Vagina (tissue), 2 donors: ENCODE results near the gene BSG. TPM values are rescaled to one million over a fixed set of nuclear protein-coding genes. Genes with fewer than 3 reads are reported as not detected.
A peak's percentile ranks its signal among the peaks of the same experiment; 100 is the strongest.

Experiments
- DNase-seq, 2 donors: peaks; one replicate each; pipeline ENCODE4 v3.0.0-alpha.2; 2017; ENCODE audit errors: extremely low spot score in 2 of 2
- H3K27ac ChIP-seq: fragments of 200-600 bp; sonication (generic); one replicate; pipeline ENCODE4 v1.5.1; 2019
- H3K27me3 ChIP-seq: fragments of 200-600 bp; sonication (generic); one replicate; pipeline ENCODE4 v1.5.1; 2019
- H3K36me3 ChIP-seq, 2 donors: fragments of 200-600 bp; sonication (generic); one replicate each; pipeline ENCODE4 v1.5.1; 2017 to 2019
- H3K4me1 ChIP-seq: fragments of 200-600 bp; sonication (generic); one replicate; pipeline ENCODE4 v1.5.1; 2019
- H3K4me3 ChIP-seq, 2 donors: fragments of 200-600 bp; sonication (generic); 1 replicate in 1 of 2; 2 replicates in 1 of 2; pipeline ENCODE4 v1.5.1; 2016 to 2019
- H3K9me3 ChIP-seq: fragments of 200-600 bp; sonication (generic); one replicate; pipeline ENCODE4 v1.5.1; 2019
- POLR2A ChIP-seq, 2 donors: fragments of 450-650 bp; IDR thresholded peaks; one replicate each; pipeline ENCODE4 v1.6.1; 2017; ENCODE audit warnings: antibody characterized with exemption in 2 of 2, mild to moderate bottlenecking in 2 of 2, moderate library complexity in 2 of 2
- POLR2AphosphoS5 ChIP-seq, 2 donors: sonication (generic); formaldehyde crosslinking; IDR thresholded peaks; one replicate each; pipeline ENCODE4 v1.9.0; 2017; ENCODE audit warnings: antibody characterized with exemption in 2 of 2, mild to moderate bottlenecking in 2 of 2, low read depth in 1 of 2; ENCODE audit not compliant: insufficient read depth in 1 of 2
- intact Hi-C: fragments of 100-400 bp; cut with DNase I; formaldehyde crosslinking; loops from one replicate; pipeline ENCODE4 v1.15.1; 2023
- total RNA-seq: library from RNA; depleted of rRNA; stranded (reverse); fragments of >200 nt; gene quantifications from one replicate; pipeline ENCODE4 v1.2.3, GENCODE V29; 2016
- TF ChIP-seq, protein P1 (sequence below), 3 experiments: fragments of 450-650 bp in 2 of 3; fragments of 200-600 bp in 1 of 3; sonication (generic) in 1 of 3; IDR thresholded peaks; one replicate each; pipeline ENCODE4 v1.5.1; 2017 to 2019; ENCODE audit warnings: antibody characterized with exemption in 3 of 3, mild to moderate bottlenecking in 2 of 3, moderate library complexity in 2 of 3

Gene BSG
- total RNA-seq, 1 donor from 2014 or later = 231 TPM

DNA sequence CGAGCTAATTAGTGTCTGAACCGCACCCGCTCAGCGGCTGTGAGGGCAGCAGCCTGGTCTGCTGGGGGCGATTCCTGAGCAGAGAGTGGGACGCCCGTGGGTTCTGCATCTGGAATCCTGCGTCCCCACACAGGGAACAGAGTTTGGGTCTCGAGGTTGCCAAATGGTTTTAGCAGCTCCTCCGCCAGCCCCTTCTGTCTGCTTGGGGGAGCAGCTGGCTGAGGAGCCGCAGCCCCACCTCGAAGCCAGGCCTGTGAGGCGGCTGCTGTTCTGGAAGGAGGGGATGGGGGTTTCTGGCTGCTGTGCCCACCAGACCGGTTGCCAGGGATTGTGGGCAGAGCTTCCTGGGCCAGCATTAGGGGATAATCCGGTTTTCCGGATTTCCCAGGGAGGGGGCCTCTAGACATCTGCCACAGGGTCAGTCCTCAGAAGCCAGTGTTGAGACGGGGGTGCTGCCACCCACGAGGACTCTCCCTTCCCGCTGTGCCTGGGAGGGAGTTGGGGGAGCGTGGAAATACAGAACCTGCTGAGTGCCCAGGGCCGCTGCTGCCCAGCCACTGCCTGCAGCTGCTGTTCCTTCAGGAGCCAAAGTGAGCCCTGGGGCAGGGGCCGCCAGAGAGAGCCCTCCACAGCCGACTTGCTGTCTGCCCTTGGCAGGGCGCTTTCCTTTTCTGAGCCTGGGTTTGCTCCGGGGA, 38.9 kb upstream of the BSG start:
- Histone ChIP-seq H3K27me3 (no peaks in the 10 kb centered on the region), H3K27ac (peak overlapping the region; percentile 87), H3K36me3 (peaks cover 4 to 29% of the 10 kb centered on the region in 2 donors), H3K4me3 (peak overlapping the region; percentile 91 to 95), H3K9me3 (no peaks in the 10 kb centered on the region), H3K4me1 (peaks cover 43% of the 10 kb centered on the region)
- no peak for TF ChIP-seq POLR2A (IDR thresholded peaks at IDR 0.05)
- TF ChIP-seq, protein P1, sequence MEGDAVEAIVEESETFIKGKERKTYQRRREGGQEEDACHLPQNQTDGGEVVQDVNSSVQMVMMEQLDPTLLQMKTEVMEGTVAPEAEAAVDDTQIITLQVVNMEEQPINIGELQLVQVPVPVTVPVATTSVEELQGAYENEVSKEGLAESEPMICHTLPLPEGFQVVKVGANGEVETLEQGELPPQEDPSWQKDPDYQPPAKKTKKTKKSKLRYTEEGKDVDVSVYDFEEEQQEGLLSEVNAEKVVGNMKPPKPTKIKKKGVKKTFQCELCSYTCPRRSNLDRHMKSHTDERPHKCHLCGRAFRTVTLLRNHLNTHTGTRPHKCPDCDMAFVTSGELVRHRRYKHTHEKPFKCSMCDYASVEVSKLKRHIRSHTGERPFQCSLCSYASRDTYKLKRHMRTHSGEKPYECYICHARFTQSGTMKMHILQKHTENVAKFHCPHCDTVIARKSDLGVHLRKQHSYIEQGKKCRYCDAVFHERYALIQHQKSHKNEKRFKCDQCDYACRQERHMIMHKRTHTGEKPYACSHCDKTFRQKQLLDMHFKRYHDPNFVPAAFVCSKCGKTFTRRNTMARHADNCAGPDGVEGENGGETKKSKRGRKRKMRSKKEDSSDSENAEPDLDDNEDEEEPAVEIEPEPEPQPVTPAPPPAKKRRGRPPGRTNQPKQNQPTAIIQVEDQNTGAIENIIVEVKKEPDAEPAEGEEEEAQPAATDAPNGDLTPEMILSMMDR (IDR thresholded peaks at IDR 0.05) = no peak
- TF ChIP-seq POLR2AphosphoS5 (IDR thresholded peaks at IDR 0.05; ENCODE audit: insufficient read depth in 1 of 2, low read depth in 1 of 2) = no peak
- intact Hi-C loops = no loop called here
- no peak for DNase-seq

DNA sequence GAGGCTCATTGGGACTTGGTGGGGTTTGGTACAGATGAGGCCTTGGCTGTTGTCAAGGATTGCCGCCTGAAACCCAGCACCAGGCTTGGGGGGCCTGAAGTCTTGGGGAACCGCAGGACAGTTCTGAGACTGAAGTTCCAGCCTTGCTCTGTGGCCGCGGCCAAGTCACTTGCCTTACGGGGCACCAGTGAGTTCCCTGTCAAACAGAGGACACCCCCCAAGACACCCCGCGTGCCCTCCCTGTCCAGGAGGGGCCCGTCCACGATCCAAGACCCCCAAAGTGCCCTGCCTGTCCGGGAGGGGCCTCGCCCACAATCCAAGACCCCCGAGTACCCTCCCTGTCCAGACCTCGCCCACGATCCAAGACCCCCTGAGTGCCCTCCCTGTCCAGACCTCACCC, 38.3 kb upstream of the BSG start:
- no peaks in the 10 kb centered on the region for H3K27me3 ChIP-seq
- DNase-seq = no peak
- intact Hi-C loops = no loop called here
- H3K27ac ChIP-seq = peak overlapping the region; percentile 87
- peaks cover 43% of the 10 kb centered on the region for H3K4me1 ChIP-seq
- H3K9me3 ChIP-seq = no peaks in the 10 kb centered on the region
- peak overlapping the region; percentile 91 to 95 for H3K4me3 ChIP-seq
- TF ChIP-seq, protein P1 (IDR thresholded peaks at IDR 0.05) = no peak
- TF ChIP-seq POLR2AphosphoS5 (IDR thresholded peaks at IDR 0.05; ENCODE audit: insufficient read depth in 1 of 2, low read depth in 1 of 2) = no peak
- no peak for TF ChIP-seq POLR2A (IDR thresholded peaks at IDR 0.05)
- H3K36me3 ChIP-seq = peaks cover 4 to 35% of the 10 kb centered on the region in 2 donors

GRCh38 chr19:535017-535835, 37.2 kb upstream of the BSG start:
- intact Hi-C loops = no loop called here
- Histone ChIP-seq H3K27ac (no peak overlapping the region), H3K27me3 (no peaks in the 10 kb centered on the region), H3K36me3 (peaks cover 4 to 42% of the 10 kb centered on the region in 2 donors), H3K4me3 (no peak overlapping the region), H3K4me1 (peaks cover 42% of the 10 kb centered on the region), H3K9me3 (no peaks in the 10 kb centered on the region)
- no peak for DNase-seq
- no peak for TF ChIP-seq POLR2A (IDR thresholded peaks at IDR 0.05)
- TF ChIP-seq POLR2AphosphoS5 (IDR thresholded peaks at IDR 0.05; ENCODE audit: insufficient read depth in 1 of 2, low read depth in 1 of 2) = no peak
- TF ChIP-seq, protein P1 (IDR thresholded peaks at IDR 0.05) = no peak

DNA sequence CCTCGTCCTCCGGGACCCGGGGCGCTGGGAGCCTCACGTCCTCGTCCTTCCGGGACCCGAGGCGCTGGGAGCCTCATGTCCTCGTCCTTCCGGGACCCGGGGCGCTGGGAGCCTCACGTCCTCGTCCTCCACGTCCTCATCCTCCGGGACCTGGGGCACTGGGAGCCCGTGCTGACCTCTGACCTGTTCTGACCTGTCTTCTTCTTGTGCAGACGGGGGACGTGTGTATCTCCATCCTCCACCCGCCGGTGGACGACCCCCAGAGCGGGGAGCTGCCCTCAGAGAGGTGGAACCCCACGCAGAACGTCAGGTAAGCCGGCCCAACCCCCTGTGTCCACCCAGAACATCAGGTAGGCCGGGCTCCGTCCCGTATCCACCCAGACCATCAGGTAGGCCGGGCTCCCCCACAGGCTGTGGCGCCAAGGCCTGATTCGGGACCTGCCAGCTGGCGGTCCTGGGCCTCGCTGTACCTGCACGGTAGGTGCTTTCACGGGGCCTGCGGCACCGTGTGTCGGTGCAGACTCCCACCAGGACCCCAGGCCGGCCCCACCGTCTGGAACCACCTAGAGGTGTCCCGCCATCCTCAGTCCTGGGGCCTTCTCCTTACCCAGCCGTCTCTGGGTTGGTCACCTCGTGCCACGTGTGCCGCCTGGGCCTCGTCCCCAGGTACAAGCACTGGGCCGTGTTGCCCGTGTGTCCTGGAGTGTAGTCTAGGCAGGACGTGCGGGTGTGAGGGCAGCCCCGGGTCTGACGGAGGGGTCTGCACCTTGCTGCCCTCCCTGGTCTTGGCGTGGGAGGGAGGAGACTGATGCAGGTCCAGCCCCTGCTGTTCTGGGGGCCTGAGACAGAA, 36.1 kb upstream of the BSG start:
- Histone ChIP-seq H3K4me3 (no peak overlapping the region), H3K27me3 (no peaks in the 10 kb centered on the region), H3K27ac (no peak overlapping the region), H3K36me3 (peaks cover 4 to 44% of the 10 kb centered on the region in 2 donors), H3K9me3 (no peaks in the 10 kb centered on the region), H3K4me1 (peaks cover 35% of the 10 kb centered on the region)
- TF ChIP-seq POLR2A (IDR thresholded peaks at IDR 0.05) (no peak), POLR2AphosphoS5 (IDR thresholded peaks at IDR 0.05; ENCODE audit: insufficient read depth in 1 of 2, low read depth in 1 of 2) (no peak)
- TF ChIP-seq, protein P1 (IDR thresholded peaks at IDR 0.05) = no peak
- DNase-seq = no peak
- intact Hi-C loops = no loop called here
